DMS53 (cell line): ENCODE data around the gene AP2A2.

Experiments
- DNase-seq: peaks from one replicate; lab custom pipeline; 2025; lab: John Stamatoyannopoulos, UW

AP2A2 gene

GRCh38 chr11:1041936-1042608, 116.4 kb downstream of the AP2A2 start:
- DNase-seq, result no peak

- DNase-seq, result no peak
Observed at GRCh38 chr11:1042626-1043562, 117.2 kb downstream of the AP2A2 start.

GRCh38 chr11:1043563-1044096, 118.0 kb downstream of the AP2A2 start:
- DNase-seq, result peak; percentile 65

- no peak for DNase-seq
Observed at GRCh38 chr11:1044160-1044559, 118.5 kb downstream of the AP2A2 start.

GRCh38 chr11:1047595-1048156, 122.0 kb downstream of the AP2A2 start:
- DNase-seq, result no peak

- DNase-seq, result no peak
Observed at GRCh38 chr11:1048375-1049070, 122.9 kb downstream of the AP2A2 start.

GRCh38 chr11:1049071-1049405, 123.4 kb downstream of the AP2A2 start:
- no peak for DNase-seq

GRCh38 chr11:1049431-1049891, 123.8 kb downstream of the AP2A2 start:
- DNase-seq, result no peak

GRCh38 chr11:1049911-1050580, 124.4 kb downstream of the AP2A2 start:
- DNase-seq, result no peak

- peak; percentile 95 for DNase-seq
Observed at GRCh38 chr11:1050581-1051355, 125.1 kb downstream of the AP2A2 start.

- no peak for DNase-seq
Observed at GRCh38 chr11:1051356-1052132, 125.9 kb downstream of the AP2A2 start.

- DNase-seq, result no peak
Observed at GRCh38 chr11:1052133-1053011, 126.7 kb downstream of the AP2A2 start.

GRCh38 chr11:1053121-1053901, 127.6 kb downstream of the AP2A2 start:
- peak; percentile 43 for DNase-seq

GRCh38 chr11:1054143-1055108, 128.8 kb downstream of the AP2A2 start:
- no peak for DNase-seq

GRCh38 chr11:1055109-1055703, 129.5 kb downstream of the AP2A2 start:
- DNase-seq, result no peak

- no peak for DNase-seq
Observed at GRCh38 chr11:1055990-1056771, 130.5 kb downstream of the AP2A2 start.
